Measurements from ENCODE around the gene FYCO1. TPM values are rescaled to one million over a fixed set of nuclear protein-coding genes. Genes with fewer than 3 reads are reported as not detected.

The FYCO1 gene
- polyA plus RNA-seq, 3 donors, result 0.59 to 5.0 (median 1.3) TPM

DNA sequence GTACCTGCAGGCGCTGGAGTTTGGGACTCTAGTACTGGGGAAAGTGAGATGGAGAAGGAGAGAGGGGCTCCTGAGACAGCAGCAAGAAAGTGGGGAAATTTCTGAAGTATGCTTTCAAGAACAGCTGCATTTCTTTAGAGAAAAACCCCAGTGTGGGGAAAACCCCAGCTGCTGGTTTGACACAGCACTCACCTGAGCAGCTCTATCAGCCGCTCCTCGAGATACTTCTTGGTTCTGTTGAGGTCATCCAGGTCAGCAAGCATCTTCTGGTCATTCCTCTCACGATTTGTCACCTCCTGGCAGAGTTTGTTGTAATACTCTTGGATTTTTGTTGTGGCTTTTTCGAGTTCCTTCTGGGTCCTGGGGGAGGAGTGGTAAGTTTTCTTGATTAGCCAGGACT, 33.6 kb downstream of the FYCO1 start:
- TF ChIP-seq, protein P1, sequence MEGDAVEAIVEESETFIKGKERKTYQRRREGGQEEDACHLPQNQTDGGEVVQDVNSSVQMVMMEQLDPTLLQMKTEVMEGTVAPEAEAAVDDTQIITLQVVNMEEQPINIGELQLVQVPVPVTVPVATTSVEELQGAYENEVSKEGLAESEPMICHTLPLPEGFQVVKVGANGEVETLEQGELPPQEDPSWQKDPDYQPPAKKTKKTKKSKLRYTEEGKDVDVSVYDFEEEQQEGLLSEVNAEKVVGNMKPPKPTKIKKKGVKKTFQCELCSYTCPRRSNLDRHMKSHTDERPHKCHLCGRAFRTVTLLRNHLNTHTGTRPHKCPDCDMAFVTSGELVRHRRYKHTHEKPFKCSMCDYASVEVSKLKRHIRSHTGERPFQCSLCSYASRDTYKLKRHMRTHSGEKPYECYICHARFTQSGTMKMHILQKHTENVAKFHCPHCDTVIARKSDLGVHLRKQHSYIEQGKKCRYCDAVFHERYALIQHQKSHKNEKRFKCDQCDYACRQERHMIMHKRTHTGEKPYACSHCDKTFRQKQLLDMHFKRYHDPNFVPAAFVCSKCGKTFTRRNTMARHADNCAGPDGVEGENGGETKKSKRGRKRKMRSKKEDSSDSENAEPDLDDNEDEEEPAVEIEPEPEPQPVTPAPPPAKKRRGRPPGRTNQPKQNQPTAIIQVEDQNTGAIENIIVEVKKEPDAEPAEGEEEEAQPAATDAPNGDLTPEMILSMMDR (IDR thresholded peaks at IDR 0.05), result no peak
- Histone ChIP-seq H3K27me3 (ENCODE audit: control insufficient read depth in 2 of 2, insufficient read depth in 2 of 2, low read length in 2 of 2) (no peaks in the 10 kb centered on the region), H4K20me1 (ENCODE audit: insufficient read depth, low read length) (no peaks in the 10 kb centered on the region), H3K4me2 (replicated peaks; ENCODE audit: extremely low read depth, low read length, poor library complexity, severe bottlenecking) (no peak overlapping the region), H3K79me2 (ENCODE audit: insufficient read depth, low read length) (no peaks in the 10 kb centered on the region), H3K9ac (ENCODE audit: insufficient read depth, low read length, poor library complexity, severe bottlenecking) (no peak overlapping the region), H3K27ac (ENCODE audit: low read depth in 1 of 2, low read length in 2 of 2) (no peak overlapping the region), H3K9me3 (replicated peaks in 1 of 2; ENCODE audit: control insufficient read depth in 1 of 2, insufficient read depth in 1 of 2, low read length in 2 of 2) (no peaks in the 10 kb centered on the region), H3K36me3 (replicated peaks in 1 of 2; ENCODE audit: control insufficient read depth in 1 of 2, insufficient read depth in 2 of 2, low read length in 2 of 2) (peaks cover 99 to 100% of the 10 kb centered on the region in 2 donors), H2AFZ (ENCODE audit: insufficient read depth, low read depth, low read length, poor library complexity, severe bottlenecking) (no peak overlapping the region), H3K4me3 (replicated peaks in 1 of 3; ENCODE audit: low read depth in 2 of 3, low read length in 3 of 3) (no peak overlapping the region), H3K4me1 (ENCODE audit: control insufficient read depth in 1 of 2, insufficient read depth in 2 of 2, low read length in 2 of 2) (no peaks in the 10 kb centered on the region)
- Mint-ChIP-seq H3K36me3 (peaks cover 96 to 100% of the 10 kb centered on the region in 2 donors), H3K4me1 (peaks cover 4% of the 10 kb centered on the region), H3K27ac (no peak overlapping the region), H3K9me3 (peaks cover 0 to 2% (median 0%) of the 10 kb centered on the region in 7 donors), H3K27me3 (ENCODE audit: low read depth in 3 of 3) (peaks cover 0 to 5% (median 0%) of the 10 kb centered on the region in 3 donors), H3K4me3 (no peak overlapping the region)
- DNase-seq, result no peak
- intact Hi-C loops (cut with micrococcal nuclease), result no loop called here
- 94% methylated on average over 4 of the region's 5 CpGs for WGBS (ENCODE audit: insufficient coverage)

DNA sequence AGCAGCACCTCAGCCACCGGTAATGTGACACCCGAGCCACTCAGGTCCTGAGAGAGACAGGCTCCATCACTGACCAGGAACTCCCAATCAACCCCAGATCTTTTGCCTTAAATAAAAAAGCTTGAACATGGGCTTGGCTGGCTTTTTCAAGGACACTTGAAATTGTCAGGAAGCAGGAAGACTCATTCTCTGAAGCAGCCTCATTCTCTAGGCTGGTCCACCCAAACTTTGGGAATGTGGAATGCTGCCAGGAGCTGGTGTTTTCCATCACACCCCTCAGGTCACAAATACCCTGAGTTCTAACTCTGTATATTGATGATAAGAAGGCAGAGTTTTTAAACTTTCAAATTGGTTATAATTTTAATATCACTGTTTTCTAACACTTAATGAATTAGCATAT, 35.3 kb downstream of the FYCO1 start:
- peak overlapping the region in 2 of 7 donors; percentile 11 to 68 for H3K27ac Mint-ChIP-seq
- peaks cover 95 to 99% of the 10 kb centered on the region in 2 donors for H3K36me3 Mint-ChIP-seq

More for the DNA sequence above, 35.3 kb downstream of the FYCO1 start:
- intact Hi-C loops (cut with micrococcal nuclease), result no loop called here
- H3K9ac ChIP-seq (ENCODE audit: insufficient read depth, low read length, poor library complexity, severe bottlenecking), result no peak overlapping the region
- no peak overlapping the region for H3K4me2 ChIP-seq (replicated peaks; ENCODE audit: extremely low read depth, low read length, poor library complexity, severe bottlenecking)
- no peaks in the 10 kb centered on the region for H3K4me1 ChIP-seq (ENCODE audit: control insufficient read depth in 1 of 2, insufficient read depth in 2 of 2, low read length in 2 of 2)
- Mint-ChIP-seq H3K4me3 (no peak overlapping the region), H3K27me3 (ENCODE audit: low read depth in 3 of 3) (peaks cover 0 to 2% (median 0%) of the 10 kb centered on the region in 3 donors), H3K9me3 (peaks cover 0 to 2% (median 0%) of the 10 kb centered on the region in 7 donors), H3K4me1 (peaks cover 4% of the 10 kb centered on the region)
- 100% methylated on average over 2 of the region's 2 CpGs for WGBS (ENCODE audit: insufficient coverage)
- no peak overlapping the region for H3K4me3 ChIP-seq (replicated peaks in 1 of 3; ENCODE audit: low read depth in 2 of 3, low read length in 3 of 3)
- TF ChIP-seq, protein P1 (IDR thresholded peaks at IDR 0.05), result no peak
- no peaks in the 10 kb centered on the region for H4K20me1 ChIP-seq (ENCODE audit: insufficient read depth, low read length)
- no peak for DNase-seq
- no peaks in the 10 kb centered on the region for H3K27me3 ChIP-seq (ENCODE audit: control insufficient read depth in 2 of 2, insufficient read depth in 2 of 2, low read length in 2 of 2)
- H3K9me3 ChIP-seq (replicated peaks in 1 of 2; ENCODE audit: control insufficient read depth in 1 of 2, insufficient read depth in 1 of 2, low read length in 2 of 2), result no peaks in the 10 kb centered on the region
- H3K79me2 ChIP-seq (ENCODE audit: insufficient read depth, low read length), result no peaks in the 10 kb centered on the region
- no peak overlapping the region for H2AFZ ChIP-seq (ENCODE audit: insufficient read depth, low read depth, low read length, poor library complexity, severe bottlenecking)
- peaks cover 95 to 99% of the 10 kb centered on the region in 2 donors for H3K36me3 ChIP-seq (replicated peaks in 1 of 2; ENCODE audit: control insufficient read depth in 1 of 2, insufficient read depth in 2 of 2, low read length in 2 of 2)
- H3K27ac ChIP-seq (ENCODE audit: low read depth in 1 of 2, low read length in 2 of 2), result no peak overlapping the region
